ENCODE data around the gene TOMM6.
"Not testable (repeated sequence)": the region's sequence is repeated elsewhere in the genome, so short reads cannot be mapped to it uniquely, and the experiment has no call there.

TOMM6 gene

GRCh38 chr6:41785689-41786450, 1.6 kb upstream of the TOMM6 start:
- no peak for DNase-seq

GRCh38 chr6:41786451-41787218, 859 bp upstream of the TOMM6 start:
- DNase-seq = peak; percentile 83

- no peak for DNase-seq
These were observed 1.9 kb downstream of the TOMM6 start for GRCh38 chr6:41789390-41789724.

GRCh38 chr6:41790045-41790444, 2.6 kb downstream of the TOMM6 start:
- DNase-seq = no peak

GRCh38 chr6:41791305-41791704, 3.8 kb downstream of the TOMM6 start:
- no peak for DNase-seq

GRCh38 chr6:41791984-41792383, 4.5 kb downstream of the TOMM6 start:
- DNase-seq = no peak

GRCh38 chr6:41796474-41796873, 9.0 kb downstream of the TOMM6 start:
- DNase-seq = no peak

GRCh38 chr6:41798901-41799558, 11.5 kb downstream of the TOMM6 start:
- DNase-seq = no peak

GRCh38 chr6:41799559-41799911, 12.0 kb downstream of the TOMM6 start:
- no peak for DNase-seq

GRCh38 chr6:41801380-41801779, 13.9 kb downstream of the TOMM6 start:
- DNase-seq = no peak

- no peak for DNase-seq
These were observed 18.6 kb downstream of the TOMM6 start for GRCh38 chr6:41805830-41806774.

GRCh38 chr6:41811095-41811494, 23.6 kb downstream of the TOMM6 start:
- DNase-seq = no peak

GRCh38 chr6:41811946-41812345, 24.5 kb downstream of the TOMM6 start:
- DNase-seq = not testable (repeated sequence)

- no peak for DNase-seq
These were observed 26.0 kb downstream of the TOMM6 start for GRCh38 chr6:41813469-41813868.

GRCh38 chr6:41813956-41814355, 26.5 kb downstream of the TOMM6 start:
- no peak for DNase-seq

- no peak for DNase-seq
These were observed 27.1 kb downstream of the TOMM6 start for GRCh38 chr6:41814629-41815028.

GRCh38 chr6:41815587-41815986, 28.1 kb downstream of the TOMM6 start:
- no peak for DNase-seq

GRCh38 chr6:41818271-41819054, 31.0 kb downstream of the TOMM6 start:
- DNase-seq = no peak

- DNase-seq = no peak
These were observed 33.8 kb downstream of the TOMM6 start for GRCh38 chr6:41821266-41821665.

- no peak for DNase-seq
These were observed 34.5 kb downstream of the TOMM6 start for GRCh38 chr6:41822021-41822420.

- DNase-seq = no peak
These were observed 35.7 kb downstream of the TOMM6 start for GRCh38 chr6:41823178-41823577.
